GM21360 (cell line): ENCODE measurements around the gene THRB.

Source experiments
- ATAC-seq: cut with Tn5 transposase; IDR thresholded peaks from one replicate; pipeline ENCODE4 v1.9.1; 2021; ENCODE audit warnings: mild to moderate bottlenecking, moderate library complexity; ENCODE audit not compliant: unreplicated experiment

The THRB gene

DNA sequence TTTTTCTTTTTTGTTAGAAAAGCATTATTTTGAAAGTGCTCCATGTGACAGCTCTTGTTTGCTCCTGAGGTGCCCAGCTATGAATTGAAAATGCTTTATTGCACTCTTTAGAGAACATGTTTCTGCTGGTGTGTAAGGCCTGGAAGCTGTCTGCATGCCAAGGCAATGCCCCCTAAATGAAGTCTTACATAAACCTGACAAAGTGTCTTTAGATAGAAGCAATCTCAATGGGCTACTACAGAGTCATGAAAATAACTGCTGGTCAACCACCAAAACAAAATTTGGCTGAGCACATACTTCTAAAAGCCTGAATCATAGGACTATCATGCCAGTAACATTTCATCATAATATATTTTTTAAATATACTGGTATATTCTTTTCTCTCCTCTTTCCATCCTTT lies 178.7 kb downstream of the THRB start:
- ATAC-seq: no peak

DNA sequence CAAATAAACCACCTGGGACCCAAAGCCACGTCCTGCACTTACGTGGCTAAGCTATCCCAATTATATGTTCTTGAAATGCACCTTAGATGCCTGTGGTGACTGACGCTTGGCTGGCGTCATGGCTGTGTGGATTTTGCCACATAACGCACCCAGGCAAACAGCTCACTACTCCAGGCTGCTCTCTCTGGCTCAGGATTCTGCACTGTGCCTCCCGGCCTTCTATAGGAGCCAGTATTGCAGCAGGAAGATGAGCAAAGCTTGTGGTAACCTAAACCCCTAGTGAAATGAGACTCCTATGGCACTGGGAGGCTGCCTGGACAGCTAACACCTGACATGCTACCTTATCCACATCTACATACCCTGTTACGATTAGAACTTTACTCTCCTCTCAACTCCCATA lies 179.3 kb downstream of the THRB start:
- ATAC-seq: no peak

DNA sequence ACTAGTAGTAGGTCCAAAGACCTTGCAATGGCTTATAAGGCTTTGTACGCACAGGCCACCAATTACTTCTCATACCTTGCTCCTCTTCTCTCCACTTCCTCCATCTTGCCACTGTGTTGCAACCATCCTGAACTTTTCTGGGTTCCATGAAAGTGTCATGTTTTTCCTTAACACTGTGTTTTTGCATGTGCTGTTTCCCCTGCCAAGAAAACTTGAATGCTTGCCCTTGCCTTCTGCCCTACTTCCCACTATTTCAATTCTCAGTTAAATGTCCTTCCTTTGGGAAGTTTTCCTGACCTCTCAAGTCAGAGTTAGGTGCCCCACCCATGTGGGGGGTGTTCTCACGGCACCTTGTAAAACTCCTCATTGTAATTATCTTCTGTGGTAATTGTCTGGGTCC lies 182.8 kb downstream of the THRB start:
- ATAC-seq: no peak

DNA sequence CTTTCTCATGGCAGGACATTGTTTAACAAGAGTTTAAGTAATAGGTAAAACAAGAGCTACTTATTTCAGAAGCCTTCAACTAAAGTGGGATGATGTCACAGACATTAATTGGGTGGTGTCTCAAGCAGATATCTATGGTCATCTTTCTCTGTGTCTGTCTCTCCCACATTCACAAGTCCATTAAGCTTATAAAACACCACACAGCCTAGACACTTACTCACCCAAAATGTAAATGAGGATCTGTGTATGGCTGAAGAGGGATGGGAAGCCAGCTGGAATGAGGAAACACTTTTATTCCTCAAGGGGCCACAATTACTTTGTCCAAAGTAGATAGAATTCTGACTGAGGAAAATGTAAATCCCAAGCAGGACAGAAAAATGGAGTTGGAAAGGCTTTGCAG lies 183.8 kb downstream of the THRB start:
- no peak for ATAC-seq

DNA sequence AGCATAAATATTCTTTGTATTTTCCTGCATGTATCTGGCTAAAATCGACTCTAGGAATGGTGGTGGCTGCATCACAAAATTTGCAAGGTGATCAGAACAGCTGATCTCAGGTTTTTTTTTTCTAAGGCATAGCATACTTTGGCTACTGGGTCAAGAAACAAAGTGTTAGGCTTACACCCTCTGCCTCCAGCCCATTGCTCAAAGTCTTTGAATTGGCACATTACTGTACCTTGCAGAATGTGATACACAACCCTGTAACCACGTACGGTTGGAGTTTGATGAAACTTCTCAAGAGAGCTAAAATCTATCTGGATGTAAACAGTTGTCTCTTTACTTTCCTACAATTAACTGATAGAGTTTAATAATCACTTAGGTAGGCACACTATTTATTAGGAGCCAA lies 188.1 kb downstream of the THRB start:
- ATAC-seq: no peak

DNA sequence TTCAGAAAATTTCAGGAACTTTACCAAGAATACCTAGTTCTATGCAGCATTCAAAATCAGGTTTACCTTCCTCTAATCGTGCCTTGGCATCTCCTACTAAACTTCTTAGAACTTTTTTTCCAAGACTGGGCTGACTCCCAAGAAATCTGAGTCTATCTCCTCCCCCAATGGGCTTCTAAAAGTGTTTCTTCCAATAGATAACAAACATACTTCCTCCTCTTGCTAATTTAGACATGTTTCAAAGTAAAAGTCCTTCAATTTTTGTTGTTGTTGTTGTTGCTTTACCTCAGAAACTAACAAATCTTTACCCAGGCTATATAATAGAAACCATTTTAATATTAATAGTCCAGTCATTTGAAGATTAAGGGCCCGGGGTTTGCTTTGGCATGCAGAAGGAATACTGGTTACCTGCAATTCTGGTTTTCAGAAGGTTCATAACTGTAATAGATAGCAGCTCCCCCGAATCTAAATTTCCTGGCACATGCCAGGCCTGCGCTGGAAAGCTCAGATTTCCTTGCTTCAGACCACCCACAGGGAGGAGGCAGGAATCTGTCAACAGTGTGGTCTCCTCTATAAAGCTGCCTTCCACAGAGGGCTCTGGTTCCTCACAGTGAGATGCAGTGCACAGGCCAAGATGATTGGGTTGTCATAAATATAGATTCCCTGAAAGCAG lies 188.7 kb downstream of the THRB start:
- no peak for ATAC-seq

DNA sequence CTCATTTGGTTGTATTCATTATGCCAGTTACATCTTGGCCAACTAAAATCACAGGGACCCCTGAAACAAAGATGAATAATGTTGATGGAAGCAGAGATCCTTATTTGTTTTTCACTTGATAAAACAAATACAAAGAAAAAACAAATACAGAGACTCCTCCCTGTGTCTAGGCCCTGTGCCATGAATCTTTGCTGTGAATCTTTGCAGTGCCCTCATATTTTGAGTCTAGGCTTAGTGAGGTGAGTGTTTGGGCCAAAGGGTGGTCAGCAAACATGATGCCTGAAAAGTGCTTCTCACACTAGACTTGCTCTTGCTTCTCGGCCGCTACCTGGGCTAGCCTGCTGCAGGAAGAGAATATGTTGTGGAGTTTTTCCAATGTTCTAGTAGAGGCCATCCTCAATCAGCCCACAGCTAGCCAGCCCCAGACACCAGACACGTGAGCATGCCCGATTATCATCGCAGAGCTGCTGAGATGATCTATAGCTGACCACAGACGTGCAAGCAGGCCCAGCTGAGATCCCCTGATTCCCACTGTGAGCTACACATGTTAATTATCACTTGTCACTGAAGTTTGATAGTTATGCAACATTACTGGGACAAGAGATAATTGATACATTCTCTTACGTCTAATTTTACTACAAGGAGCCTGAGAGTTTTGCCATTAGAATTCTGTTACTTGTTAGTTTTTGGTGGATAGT lies 191.4 kb downstream of the THRB start:
- ATAC-seq: no peak

DNA sequence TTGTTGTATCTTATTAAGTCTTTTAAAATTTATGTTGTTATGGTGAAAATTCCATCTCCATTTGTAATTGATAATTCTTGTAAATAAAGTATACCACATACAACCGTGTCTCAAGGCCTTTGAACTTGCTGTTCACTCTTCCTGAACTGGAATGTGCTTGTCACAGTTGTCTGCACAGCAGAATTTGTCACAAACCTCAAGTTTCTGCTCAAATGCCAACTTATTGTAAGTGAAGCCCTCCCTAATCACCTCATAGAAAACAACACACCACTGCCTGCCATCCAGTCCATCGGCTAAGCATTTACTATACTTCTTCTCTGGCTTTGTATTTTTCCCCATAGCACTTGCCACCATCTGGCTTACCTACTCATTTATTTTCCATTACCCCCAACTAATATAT lies 192.3 kb downstream of the THRB start:
- ATAC-seq: no peak

DNA sequence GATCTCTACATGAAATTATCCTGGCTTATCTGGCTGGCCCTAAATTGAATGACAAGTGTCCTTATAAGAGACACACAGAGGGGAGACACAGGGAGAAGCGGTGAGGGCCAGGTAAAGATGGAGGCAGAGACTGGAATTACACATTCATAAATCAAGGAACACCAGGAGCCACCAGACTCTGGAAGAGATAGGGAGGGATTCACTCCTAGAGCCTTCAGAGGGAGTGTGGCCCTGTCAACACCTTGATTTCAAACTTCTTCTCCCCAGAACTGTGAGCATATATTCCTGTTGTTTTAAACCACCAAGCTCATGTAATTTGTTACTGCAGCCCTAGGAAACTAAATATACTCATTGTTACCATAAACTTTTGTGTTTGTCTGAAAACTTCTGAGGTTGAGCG lies 193.7 kb downstream of the THRB start:
- ATAC-seq: no peak

DNA sequence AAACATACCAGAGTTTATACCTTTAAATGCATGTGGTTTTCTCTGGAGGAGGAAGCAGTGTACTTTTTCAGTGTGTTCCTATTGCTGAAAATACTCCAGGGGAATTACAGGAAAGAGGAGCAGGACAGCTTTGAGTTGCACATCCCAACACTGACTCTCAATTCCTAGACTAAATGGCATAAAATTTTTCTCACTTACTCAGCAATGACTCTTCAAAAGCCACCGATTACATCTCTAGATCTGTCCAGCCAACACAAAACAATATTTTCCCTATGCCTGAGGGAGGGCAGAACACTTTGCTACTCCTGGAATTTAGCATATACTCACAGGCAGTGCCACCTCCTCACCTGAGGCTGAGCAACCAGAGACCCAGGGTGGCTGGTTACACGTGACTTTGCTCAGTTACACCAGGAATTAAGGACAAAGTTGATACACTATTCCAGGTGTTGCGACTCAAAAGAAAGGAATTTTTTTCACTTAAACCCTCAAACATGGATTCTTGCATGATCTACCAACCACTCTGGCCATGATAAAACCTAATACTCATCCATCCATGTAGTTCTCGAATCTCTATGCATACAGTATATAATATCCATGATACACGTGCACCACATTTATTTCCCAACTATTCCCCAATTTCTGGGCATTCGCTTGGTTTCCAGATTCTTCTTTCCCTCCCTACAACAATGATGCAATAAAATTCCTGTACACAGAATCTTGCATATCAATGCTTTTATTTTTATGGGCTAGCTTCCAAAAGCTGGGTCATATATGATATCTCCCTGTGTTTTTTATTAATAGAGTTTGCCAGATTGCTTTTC lies 194.6 kb downstream of the THRB start:
- no peak for ATAC-seq

DNA sequence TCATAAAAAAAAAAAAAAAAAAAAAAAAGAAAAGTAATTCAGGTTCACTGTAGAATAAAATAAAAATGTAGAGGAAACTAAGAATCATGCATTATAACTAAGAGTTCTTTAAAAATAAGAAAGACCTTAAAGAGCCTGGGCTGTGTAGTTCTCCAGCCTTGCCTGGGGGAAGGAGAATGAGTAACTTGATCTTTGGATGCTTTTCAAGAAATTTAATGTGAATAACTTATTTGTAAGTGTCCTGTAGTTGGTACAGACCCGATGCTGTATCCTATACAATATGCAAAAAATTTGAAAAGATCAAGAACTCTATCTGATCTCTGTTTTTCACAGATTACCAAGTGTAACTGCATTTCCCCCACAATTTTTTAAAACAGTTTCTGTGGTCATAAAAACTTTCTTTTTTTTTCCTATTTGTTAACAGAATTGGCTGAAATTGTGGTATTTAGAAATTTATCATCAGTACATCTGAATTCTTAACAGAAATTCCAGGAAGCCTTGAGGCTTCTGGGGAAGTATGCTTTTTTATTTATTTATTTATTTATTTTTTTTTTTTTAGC lies 195.3 kb downstream of the THRB start:
- no peak for ATAC-seq

DNA sequence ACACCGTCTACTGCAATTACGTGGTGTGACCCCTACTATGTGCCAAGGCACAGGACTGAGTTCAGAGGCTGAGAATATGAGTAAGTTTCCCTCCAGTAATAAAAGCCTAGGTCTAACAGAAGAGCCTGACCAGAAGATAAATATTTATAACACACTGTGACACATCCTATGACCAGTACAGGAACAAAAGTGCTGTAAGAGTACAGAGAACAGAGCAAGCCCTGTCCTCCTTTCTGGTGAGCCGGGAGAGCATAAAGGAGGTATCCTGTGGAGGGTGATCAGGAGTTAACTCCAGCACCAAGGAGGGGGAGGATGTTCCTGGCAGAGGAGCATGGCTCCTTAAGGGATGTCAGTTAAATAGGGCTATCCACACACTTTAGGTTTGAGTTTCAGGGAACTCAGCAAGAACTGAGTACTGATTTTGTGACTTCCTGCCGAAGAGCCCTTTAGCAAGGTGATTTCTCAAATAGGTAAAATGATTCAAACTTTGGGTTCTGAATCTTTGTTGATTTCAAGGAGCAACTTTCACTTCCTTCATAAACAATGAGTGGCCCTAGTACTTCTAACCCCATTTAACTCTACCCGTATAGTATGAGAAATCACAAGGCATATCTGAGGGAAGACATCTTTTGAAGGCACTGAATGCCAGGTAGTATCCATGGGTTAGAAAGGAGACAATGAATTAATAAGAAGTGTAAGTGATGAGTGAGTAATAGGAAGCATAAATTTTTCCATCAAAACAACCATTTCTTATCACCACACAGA lies 198.0 kb downstream of the THRB start:
- ATAC-seq: no peak

DNA sequence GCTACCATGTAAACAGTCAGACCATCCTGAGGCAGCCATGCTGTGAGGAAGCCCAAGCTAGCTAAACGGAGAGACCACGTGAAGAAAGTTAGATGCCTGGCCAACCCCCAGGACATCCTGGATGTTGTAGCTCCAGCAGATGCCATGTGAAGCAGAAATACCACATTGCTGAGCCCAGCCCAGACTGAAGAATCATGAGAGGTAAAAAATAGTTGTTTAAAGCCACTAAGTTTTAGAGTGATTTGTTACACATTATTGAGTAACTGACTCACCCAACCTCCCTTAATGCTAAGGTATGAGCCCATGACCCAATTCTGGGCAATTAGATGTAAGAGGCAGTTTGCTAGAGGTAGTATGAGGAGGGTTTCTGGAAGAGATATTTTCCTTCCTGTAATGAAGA lies 200.5 kb downstream of the THRB start:
- ATAC-seq: no peak

DNA sequence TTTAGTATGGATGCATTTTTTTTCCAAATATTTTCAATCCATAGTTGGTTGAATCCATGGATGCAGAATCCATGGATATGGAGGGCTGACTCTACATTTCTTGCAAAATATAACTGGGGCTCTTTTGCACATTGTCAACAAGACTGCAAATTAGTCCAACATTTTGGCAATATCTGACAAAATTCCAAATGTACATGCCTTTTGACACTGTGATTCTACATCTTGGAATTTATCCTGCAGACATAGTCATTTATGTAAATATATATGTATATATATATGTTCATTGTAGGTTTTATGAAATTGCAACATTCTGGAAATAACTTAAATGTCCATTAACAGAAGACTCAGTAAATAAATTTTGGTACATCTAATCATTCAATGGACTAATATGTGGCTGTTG lies 203.0 kb downstream of the THRB start:
- no peak for ATAC-seq

DNA sequence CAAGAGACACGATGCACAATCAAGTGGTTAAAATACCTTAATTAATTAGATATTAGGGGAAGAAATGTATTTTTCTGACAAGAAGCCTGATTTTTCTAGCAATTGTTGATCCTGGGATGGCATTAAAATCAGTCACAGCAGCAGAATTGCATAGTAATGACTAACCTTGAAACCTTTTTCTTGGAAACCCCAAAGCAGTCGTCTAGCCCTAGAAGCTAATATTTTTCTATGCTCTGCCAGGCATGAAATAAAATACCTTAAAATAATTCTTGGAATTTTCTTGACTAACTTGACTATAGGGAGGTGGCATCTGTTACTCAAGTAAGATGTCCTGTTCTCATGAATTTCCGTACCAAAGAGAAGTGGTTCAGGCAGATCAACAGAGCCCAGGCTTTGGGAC lies 204.1 kb downstream of the THRB start:
- no peak for ATAC-seq

DNA sequence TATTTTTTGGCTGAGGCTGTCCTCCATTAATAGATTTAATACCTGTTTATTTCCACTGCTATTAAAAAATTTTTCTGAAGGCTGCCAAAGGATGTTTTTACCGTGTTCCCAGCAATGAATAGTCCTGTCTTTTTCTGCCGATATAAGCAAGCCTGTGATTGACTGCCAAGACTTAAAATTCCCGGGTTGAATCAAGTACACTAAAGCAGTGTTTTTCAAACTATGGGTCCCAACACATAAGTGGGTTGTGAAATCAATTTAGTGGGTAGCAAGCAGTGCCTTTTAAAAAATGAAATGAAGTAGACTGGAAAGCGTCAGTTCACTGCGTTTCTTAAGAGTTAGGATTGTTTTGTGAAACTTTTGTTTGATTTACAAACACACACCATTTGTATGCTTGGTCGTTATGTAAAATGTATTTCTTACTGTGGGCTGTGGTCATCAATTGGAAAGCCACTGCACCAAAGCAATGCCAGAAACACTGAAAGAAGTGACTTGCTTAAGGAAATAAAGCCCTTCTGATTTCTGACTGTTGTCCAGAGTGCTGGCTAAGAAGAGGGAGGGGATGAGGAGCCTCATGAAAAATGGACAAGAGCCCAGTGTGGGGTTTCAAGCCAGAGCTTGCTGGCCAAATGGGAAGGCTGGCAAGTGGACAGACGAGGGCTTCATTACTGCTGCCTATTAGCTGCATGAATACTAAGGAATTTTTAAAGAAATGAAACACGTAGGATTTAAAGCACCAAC lies 206.0 kb downstream of the THRB start:
- no peak for ATAC-seq

DNA sequence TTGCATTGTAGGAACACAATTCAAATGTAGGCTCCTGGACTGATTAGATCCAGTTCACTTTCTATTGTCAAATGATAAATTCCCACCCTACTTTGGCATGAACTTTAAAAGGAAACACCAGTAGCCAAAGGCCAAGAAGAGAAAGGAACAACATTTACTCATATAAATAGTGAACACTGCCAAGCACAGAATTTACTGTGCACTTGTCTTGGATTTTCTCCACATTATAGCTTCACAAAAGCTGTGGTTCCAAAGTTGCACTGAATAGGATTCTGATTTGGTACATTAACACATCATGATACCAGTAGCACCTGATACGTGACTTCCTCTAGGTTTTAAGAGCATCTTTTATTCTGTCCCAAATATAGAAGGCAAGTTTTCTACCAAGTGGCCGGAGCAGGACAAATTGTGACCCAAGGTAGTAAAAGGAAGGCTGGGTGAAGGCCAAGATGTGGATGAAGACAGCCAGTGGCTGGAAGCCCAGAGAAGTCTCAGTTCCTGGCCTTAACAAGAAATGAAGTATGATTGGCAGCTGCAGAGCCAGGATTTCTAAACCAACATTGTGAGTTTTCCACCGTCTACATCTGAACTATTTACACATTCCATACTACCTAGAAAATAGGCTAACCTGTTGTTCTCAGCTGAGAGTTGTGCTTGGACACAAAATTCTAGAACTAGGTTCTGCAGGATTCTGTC lies 206.7 kb downstream of the THRB start:
- no peak for ATAC-seq

DNA sequence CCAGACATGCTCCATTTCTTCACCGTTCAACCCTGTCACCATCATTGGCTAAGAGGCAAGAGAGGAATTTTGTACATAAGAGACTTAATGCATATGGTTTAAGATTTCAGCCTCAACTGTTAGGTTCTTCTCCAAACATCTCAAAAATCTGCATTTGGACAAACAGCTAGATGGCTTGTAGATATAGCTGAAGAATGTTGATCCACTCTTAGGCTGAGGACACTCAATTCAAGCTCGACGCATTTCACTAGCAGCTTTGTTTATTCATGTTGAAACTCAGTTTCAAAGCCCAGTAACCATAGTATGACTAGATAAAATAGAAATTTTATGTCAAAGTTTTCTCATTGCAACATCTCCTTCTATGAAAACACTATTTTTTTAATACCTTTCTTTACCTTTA lies 208.2 kb downstream of the THRB start:
- ATAC-seq: no peak

DNA sequence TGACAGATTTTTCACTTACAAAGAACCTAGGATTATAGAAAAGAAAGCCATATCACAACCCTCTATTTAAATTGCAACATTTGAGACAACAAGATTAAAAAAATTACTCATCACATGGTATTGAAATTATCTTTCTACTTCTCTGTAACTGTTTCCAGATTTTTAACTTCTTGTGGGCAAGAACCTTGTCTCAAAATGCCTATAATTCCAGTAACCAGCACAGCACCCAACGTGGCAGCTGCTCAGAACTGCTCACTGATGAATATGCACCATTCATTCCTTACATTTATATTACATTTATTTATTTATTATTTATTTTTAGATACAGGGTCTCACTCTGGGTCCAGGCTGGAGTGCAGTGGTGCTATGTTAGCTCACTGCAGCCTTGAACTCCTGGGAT lies 216.1 kb downstream of the THRB start:
- no peak for ATAC-seq

DNA sequence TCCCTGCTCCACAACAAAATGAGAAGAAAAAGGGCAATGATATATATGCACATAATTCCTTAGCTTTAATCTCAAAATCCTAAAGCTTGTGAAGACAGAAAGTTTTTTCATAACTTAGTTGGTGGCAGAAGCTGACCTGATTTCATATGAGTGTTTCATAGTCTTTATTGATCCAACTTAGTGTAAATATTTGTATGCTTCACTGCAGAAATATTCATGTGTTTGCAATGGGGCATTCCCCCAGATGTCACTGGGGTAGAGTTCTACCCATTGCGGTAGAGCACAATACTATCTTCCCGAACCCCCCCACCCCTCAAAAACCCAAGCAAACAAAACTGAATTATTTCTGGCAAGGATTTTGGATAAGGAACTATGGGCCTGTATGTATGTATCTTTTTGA lies 221.2 kb downstream of the THRB start:
- no peak for ATAC-seq
